Measurements from ENCODE around the gene BST2. TPM values are rescaled to one million over a fixed set of nuclear protein-coding genes. Genes with fewer than 3 reads are reported as not detected.

Gene BST2
- total RNA-seq (2022; extraction: Qiagen RNA extraction; ENCODE audit: low read depth) = 0.13 to 0.15 TPM in 2 of 5 replicates, not detected in the others

GRCh38 chr19:17405250-17406045 lies at the start of gene BST2:
Gene BST2, minus strand, starts transcription at chr19:17405630. Its CDS starts 55 bp downstream, at chr19:17405575.

GRCh38 chr19:17448131-17448967 lies 42.9 kb upstream of the BST2 start, which contains the start of gene TMEM221:
Gene TMEM221, minus strand, starts transcription at chr19:17448668. Its CDS starts 206 bp downstream, at chr19:17448462.

DNA sequence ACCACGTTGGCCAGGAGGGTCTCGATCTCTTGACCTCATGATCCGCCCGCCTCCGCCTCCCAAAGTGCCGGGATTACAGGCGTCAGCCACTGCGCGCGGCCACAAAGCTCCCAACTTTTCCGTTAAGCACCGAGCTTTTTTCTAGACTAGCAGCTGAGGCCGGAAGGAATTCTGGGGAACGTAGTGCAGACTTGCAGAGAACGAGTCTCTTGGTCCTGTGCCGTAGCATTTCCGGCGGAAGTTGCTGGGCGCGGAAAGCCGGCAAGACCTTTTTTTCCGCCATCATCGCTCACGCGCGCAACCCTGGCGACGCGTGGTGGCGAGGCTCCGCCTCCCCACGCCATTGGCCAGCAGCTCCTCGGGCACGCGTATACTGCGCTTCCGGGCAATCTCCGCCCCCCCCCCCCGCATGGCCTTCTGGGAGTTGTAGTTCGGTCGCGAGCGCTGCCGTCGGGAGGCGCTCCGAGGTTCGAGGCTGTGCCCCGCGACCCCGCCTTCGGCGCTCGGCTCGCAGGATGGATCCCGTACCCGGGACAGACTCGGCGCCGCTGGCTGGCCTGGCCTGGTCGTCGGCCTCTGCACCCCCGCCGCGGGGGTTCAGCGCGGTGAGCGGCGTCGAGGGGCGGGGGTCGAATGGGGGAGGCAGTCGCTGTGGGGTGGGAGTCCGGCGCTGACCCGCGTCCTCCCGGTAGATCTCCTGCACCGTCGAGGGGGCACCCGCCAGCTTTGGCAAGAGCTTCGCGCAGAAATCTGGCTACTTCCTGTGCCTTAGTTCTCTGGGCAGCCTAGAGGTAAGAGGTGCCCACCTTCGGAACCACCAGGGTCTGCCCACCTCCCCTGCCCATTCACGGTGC lies 14.4 kb upstream of the BST2 start, which contains the start of gene MVB12A:
Gene MVB12A, plus strand, starts transcription at position 427 of the 854 bp plus-strand sequence. Its CDS starts 89 bp downstream, at position 516.

DNA sequence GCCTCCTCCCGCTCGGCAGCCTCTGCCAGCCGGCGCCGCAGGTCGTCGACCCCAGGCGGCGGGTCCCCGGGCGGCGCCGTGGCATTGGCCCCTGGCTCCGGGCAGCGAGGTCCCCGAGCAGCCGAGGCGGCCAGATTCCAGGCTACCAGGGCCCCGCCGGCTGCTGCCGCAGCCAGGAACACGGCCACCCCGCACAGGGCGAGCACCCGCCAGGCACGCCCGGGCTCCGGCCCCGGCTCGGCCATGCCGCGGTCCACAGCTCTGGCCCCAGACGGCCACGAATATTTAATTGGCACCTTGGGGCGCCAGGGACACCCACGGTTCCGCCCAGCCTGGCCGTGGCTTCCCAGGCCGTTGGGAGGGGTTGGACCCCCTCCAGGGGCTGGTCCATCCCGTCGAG lies 11.5 kb downstream of the BST2 start, which contains the start of gene CCDC194:
Gene CCDC194, minus strand, starts transcription at position 283 of the 400 bp plus-strand sequence. Its CDS starts 38 bp downstream, at position 245.

GRCh38 chr19:17376935-17377600 lies 28.4 kb downstream of the BST2 start, which contains the start of gene PLVAP:
Gene PLVAP, minus strand, starts transcription at chr19:17377342. Its CDS starts 54 bp downstream, at chr19:17377288.

Other genes starting within 250 kb of the BST2 start
- gene USE1, start 190.3 kb downstream of the BST2 start, total RNA-seq (2022; extraction: Qiagen RNA extraction; ENCODE audit: low read depth) = 12.8 to 17.5 TPM (median 14.7 TPM) in 5 replicates
- 9.5 to 16.1 TPM (median 11.8 TPM) in 5 replicates for gene OCEL1, start 179.4 kb downstream of the BST2 start, total RNA-seq (2022; extraction: Qiagen RNA extraction; ENCODE audit: low read depth)
- gene NR2F6, start 159.7 kb downstream of the BST2 start, total RNA-seq (2022; extraction: Qiagen RNA extraction; ENCODE audit: low read depth) = 30.9 to 70.2 TPM (median 67.8 TPM) in 5 replicates
- not detected in 5 replicates for gene USHBP1, start 140.9 kb downstream of the BST2 start, total RNA-seq (2022; extraction: Qiagen RNA extraction; ENCODE audit: low read depth)
- 59.3 to 66.2 TPM (median 64.7 TPM) in 5 replicates for gene BABAM1, start 138.2 kb downstream of the BST2 start, total RNA-seq (2022; extraction: Qiagen RNA extraction; ENCODE audit: low read depth)
- gene ANKLE1, start 123.7 kb downstream of the BST2 start, total RNA-seq (2022; extraction: Qiagen RNA extraction; ENCODE audit: low read depth) = 0.17 to 0.63 TPM (median 0.46 TPM) in 5 replicates
- 2.6 to 4.5 TPM (median 4.2 TPM) in 5 replicates for gene ABHD8, start 102.2 kb downstream of the BST2 start, total RNA-seq (2022; extraction: Qiagen RNA extraction; ENCODE audit: low read depth)
- gene MRPL34, start 99.8 kb downstream of the BST2 start, total RNA-seq (2022; extraction: Qiagen RNA extraction; ENCODE audit: low read depth) = 61.3 to 102 TPM (median 91.5 TPM) in 5 replicates
- 61.9 to 81.0 TPM (median 68.9 TPM) in 5 replicates for gene DDA1, start 96.1 kb downstream of the BST2 start, total RNA-seq (2022; extraction: Qiagen RNA extraction; ENCODE audit: low read depth)
- 2.3 to 4.3 TPM (median 3.3 TPM) in 5 replicates for gene ANO8, start 70.8 kb downstream of the BST2 start, total RNA-seq (2022; extraction: Qiagen RNA extraction; ENCODE audit: low read depth)
- gene GTPBP3, start 68.1 kb downstream of the BST2 start, total RNA-seq (2022; extraction: Qiagen RNA extraction; ENCODE audit: low read depth) = 15.9 to 23.4 TPM (median 19.3 TPM) in 5 replicates
- gene PLVAP, start 28.3 kb downstream of the BST2 start, total RNA-seq (2022; extraction: Qiagen RNA extraction; ENCODE audit: low read depth) = not detected in 5 replicates
- gene CCDC194, start 11.4 kb downstream of the BST2 start, total RNA-seq (2022; extraction: Qiagen RNA extraction; ENCODE audit: low read depth) = not detected in 5 replicates
- gene MVB12A, start 14.4 kb upstream of the BST2 start, total RNA-seq (2022; extraction: Qiagen RNA extraction; ENCODE audit: low read depth) = 26.9 to 42.8 TPM (median 38.0 TPM) in 5 replicates
- 0.47 to 0.94 TPM (median 0.85 TPM) in 5 replicates for gene TMEM221, start 43.0 kb upstream of the BST2 start, total RNA-seq (2022; extraction: Qiagen RNA extraction; ENCODE audit: low read depth)
- not detected in 5 replicates for gene NXNL1, start 55.3 kb upstream of the BST2 start, total RNA-seq (2022; extraction: Qiagen RNA extraction; ENCODE audit: low read depth)
- 2.1 to 3.5 TPM (median 2.7 TPM) in 5 replicates for gene SLC27A1, start 64.9 kb upstream of the BST2 start, total RNA-seq (2022; extraction: Qiagen RNA extraction; ENCODE audit: low read depth)
- gene PGLS, start 106.0 kb upstream of the BST2 start, total RNA-seq (2022; extraction: Qiagen RNA extraction; ENCODE audit: low read depth) = 47.5 to 79.9 TPM (median 67.0 TPM) in 5 replicates
- gene COLGALT1, start 150.0 kb upstream of the BST2 start, total RNA-seq (2022; extraction: Qiagen RNA extraction; ENCODE audit: low read depth) = 57.5 to 79.4 TPM (median 71.9 TPM) in 5 replicates